Measurements from ENCODE around the gene CDH10.

DNA sequence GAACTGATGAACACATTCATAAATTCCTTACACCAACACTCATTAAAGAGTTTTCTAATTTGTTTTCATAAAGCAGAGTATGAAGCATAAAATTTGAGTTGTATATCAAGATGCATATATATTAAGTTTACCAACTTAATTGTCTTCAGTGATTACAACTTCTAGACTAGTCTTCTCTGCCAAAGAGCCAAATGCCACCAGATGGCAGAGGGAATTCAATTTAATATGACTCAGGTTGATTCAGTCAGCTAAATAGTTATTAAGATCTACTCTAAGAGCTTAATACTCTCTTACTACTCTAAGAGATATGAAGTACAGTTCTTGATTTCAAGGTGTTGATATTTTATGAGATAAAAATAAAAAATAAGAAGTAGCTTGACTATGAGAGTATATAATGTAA, 53.4 kb downstream of the CDH10 start:
- TF ChIP-seq POLR2A (IDR thresholded peaks at IDR 0.05): no peak
- TF ChIP-seq POLR2AphosphoS5 (IDR thresholded peaks at IDR 0.05): no peak
